Measurements from ENCODE around the gene POLR2A. TPM values are rescaled to one million over a fixed set of nuclear protein-coding genes. Genes with fewer than 3 reads are reported as not detected.

POLR2A gene
- total RNA-seq, 3 donors from 2014 or later = 64.2 to 174 (median 88.7) TPM

- H3K27me3 ChIP-seq = no peaks in the 10 kb centered on the region
- H3K4me3 ChIP-seq = no peak overlapping the region
- no peak for DNase-seq (ENCODE audit: low spot score in 2 of 2)
- intact Hi-C loops (cut with DNase I; ENCODE audit: low total_unique reads) = no loop called here
- TF ChIP-seq POLR2A (IDR thresholded peaks at IDR 0.05) = no peak
- TF ChIP-seq POLR2AphosphoS5 (IDR thresholded peaks at IDR 0.05) = no peak
- TF ChIP-seq CTCF (IDR thresholded peaks at IDR 0.05) = no peak
- H3K27ac ChIP-seq = peak overlapping the region; percentile 70 to 73
- H3K9me3 ChIP-seq = no peaks in the 10 kb centered on the region
- no peaks in the 10 kb centered on the region for H3K36me3 ChIP-seq
- H3K4me1 ChIP-seq = no peaks in the 10 kb centered on the region
These were observed 20.8 kb upstream of the POLR2A start for GRCh38 chr17:7463372-7463846.

- TF ChIP-seq POLR2AphosphoS5 (IDR thresholded peaks at IDR 0.05) (no peak), CTCF (IDR thresholded peaks at IDR 0.05) (no peak), POLR2A (IDR thresholded peaks at IDR 0.05) (no peak)
- peak in 1 of 2 donors; percentile 62 for DNase-seq (ENCODE audit: low spot score in 2 of 2)
- H3K27ac ChIP-seq = peak overlapping the region; percentile 70 to 73
- H3K36me3 ChIP-seq = no peaks in the 10 kb centered on the region
- no peaks in the 10 kb centered on the region for H3K9me3 ChIP-seq
- H3K4me3 ChIP-seq = no peak overlapping the region
- H3K27me3 ChIP-seq = no peaks in the 10 kb centered on the region
- H3K4me1 ChIP-seq = no peaks in the 10 kb centered on the region
- intact Hi-C loops (cut with DNase I; ENCODE audit: low total_unique reads) = no loop called here
These were observed 20.1 kb upstream of the POLR2A start for GRCh38 chr17:7464081-7464480.

GRCh38 chr17:7465597-7466275 is 18.4 kb upstream of the POLR2A start:
- no peaks in the 10 kb centered on the region for H3K36me3 ChIP-seq
- intact Hi-C loops (cut with DNase I; ENCODE audit: low total_unique reads) = no loop called here
- H3K4me3 ChIP-seq = peak overlapping the region in 1 of 3 donors; percentile 20
- H3K27me3 ChIP-seq = no peaks in the 10 kb centered on the region
- no peak for DNase-seq (ENCODE audit: low spot score in 2 of 2)
- no peaks in the 10 kb centered on the region for H3K4me1 ChIP-seq
- TF ChIP-seq POLR2A (IDR thresholded peaks at IDR 0.05) = no peak
- no peak for TF ChIP-seq POLR2AphosphoS5 (IDR thresholded peaks at IDR 0.05)
- TF ChIP-seq CTCF (IDR thresholded peaks at IDR 0.05) = no peak
- H3K9me3 ChIP-seq = no peaks in the 10 kb centered on the region
- peak overlapping the region; percentile 67 to 89 for H3K27ac ChIP-seq

GRCh38 chr17:7466318-7466638 is 17.9 kb upstream of the POLR2A start:
- H3K27ac ChIP-seq = peak overlapping the region; percentile 67 to 89

More at GRCh38 chr17:7466318-7466638, 17.9 kb upstream of the POLR2A start:
- Histone ChIP-seq H3K4me3 (peak overlapping the region in 1 of 3 donors; percentile 20), H3K36me3 (no peaks in the 10 kb centered on the region), H3K4me1 (no peaks in the 10 kb centered on the region), H3K27me3 (no peaks in the 10 kb centered on the region), H3K9me3 (no peaks in the 10 kb centered on the region)
- intact Hi-C loops (cut with DNase I; ENCODE audit: low total_unique reads) = no loop called here
- DNase-seq (ENCODE audit: low spot score in 2 of 2) = no peak
- no peak for TF ChIP-seq CTCF (IDR thresholded peaks at IDR 0.05)
- TF ChIP-seq POLR2AphosphoS5 (IDR thresholded peaks at IDR 0.05) = no peak
- TF ChIP-seq POLR2A (IDR thresholded peaks at IDR 0.05) = no peak

Measured in breast epithelium (tissue), 4 donors.